Mononuclear cell (primary cell): Measurements from ENCODE around the gene USP40. TPM values are rescaled to one million over a fixed set of nuclear protein-coding genes. Genes with fewer than 3 reads are reported as not detected.

Source experiments
- H3K27me3 ChIP-seq: 2 replicates; pipeline ENCODE4 v1.6.0; 2011; ENCODE audit warnings: low read length, control low read depth; ENCODE audit not compliant: insufficient read depth
- H3K4me1 ChIP-seq: 2 replicates; pipeline ENCODE4 v1.5.1; 2011; ENCODE audit warnings: mild to moderate bottlenecking, low read length, control low read depth; ENCODE audit not compliant: insufficient read depth
- H3K4me3 ChIP-seq: 2 replicates; pipeline ENCODE4 v1.5.1; 2011; ENCODE audit warnings: mild to moderate bottlenecking, low read length, moderate library complexity
- H3K9me3 ChIP-seq: 2 replicates; pipeline ENCODE4 v1.5.1; 2011; ENCODE audit warnings: low read depth, mild to moderate bottlenecking, control low read depth, low read length
- total RNA-seq: library from RNA; depleted of rRNA; stranded (reverse); fragments of >200 nt; gene quantifications from one replicate; pipeline ENCODE4 v1.2.3, GENCODE V29; 2012

USP40 gene
- total RNA-seq, 1 donor, result 6.7 TPM

DNA sequence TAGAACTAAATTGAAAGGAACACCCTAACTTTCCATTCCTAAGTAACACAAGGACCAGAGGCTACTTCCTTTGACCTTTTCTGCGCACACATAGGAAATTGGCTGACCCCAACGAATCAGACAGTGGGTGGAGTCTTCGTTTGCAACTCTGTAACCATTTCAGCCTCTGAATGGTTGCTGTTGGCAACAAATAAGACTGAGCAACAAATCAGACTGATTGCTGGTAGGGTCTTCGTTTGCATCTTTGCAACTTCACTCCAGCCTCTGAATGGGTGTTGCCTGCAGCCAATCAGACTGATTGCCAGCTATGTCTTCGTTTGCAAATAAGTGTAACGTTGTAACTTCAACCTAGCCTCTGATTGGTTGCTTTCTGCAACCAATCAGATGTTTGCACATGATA is 34.6 kb downstream of the USP40 start:
- Histone ChIP-seq H3K4me3 (no peak overlapping the region), H3K27me3 (no peaks in the 10 kb centered on the region), H3K9me3 (no peaks in the 10 kb centered on the region), H3K4me1 (no peaks in the 10 kb centered on the region)

DNA sequence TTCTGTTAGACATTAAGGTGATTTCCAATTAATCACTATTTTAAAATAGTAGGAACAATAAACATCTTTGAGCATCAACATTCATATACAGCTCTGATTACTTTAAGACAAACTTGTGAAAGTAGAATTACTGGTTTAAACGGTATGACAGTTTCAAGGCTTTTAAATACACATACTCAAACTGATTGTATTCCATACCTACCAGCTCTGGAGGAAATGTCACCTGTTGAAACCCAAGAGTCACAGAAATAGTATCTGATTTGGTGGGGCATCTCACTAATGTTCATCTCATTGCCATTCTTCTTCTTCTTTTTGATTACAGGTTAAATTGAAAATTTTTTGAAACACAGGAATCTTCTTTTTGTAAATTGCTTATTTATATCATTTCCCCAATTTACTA is 36.2 kb downstream of the USP40 start:
- Histone ChIP-seq H3K27me3 (no peaks in the 10 kb centered on the region), H3K9me3 (no peaks in the 10 kb centered on the region), H3K4me3 (no peak overlapping the region), H3K4me1 (no peaks in the 10 kb centered on the region)

DNA sequence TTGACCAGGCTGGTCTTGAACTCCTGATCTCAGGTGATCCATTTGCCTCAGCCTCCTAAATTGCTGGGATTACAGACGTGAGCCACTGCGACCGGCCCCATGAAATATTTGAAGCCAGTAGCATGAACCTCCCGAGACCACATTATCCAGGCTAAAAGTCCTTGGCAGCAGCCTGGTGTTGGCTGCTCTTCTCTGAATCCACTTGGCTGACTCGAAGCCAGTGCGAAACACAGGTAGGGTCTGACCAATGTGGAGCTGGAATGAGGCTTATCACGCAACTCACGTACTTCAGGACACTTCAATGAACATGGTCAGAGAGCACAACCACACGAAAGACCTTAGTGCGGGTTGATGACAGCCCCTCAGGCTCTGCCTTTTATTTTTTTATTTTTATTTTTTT is 38.4 kb downstream of the USP40 start:
- Histone ChIP-seq H3K4me3 (no peak overlapping the region), H3K27me3 (no peaks in the 10 kb centered on the region), H3K4me1 (no peaks in the 10 kb centered on the region), H3K9me3 (no peaks in the 10 kb centered on the region)

DNA sequence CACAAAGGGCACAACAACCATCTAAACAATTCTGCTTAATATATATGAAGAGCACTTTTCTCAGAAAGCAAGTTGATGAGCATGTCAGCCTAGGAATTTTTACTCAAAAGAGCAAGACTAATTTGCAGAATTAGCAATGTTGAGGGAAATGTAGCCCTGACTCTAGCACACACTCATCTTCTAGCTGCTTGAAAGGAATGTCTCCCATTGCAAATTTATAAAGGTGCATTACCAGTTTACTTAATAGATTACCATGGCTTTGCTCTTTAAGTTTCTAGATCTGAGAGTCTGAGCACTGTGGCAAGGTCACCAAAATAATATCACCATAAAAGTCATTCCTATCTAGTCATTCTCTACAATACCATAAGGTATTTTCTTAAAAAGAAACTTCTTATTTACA is 40.8 kb downstream of the USP40 start:
- no peaks in the 10 kb centered on the region for H3K9me3 ChIP-seq
- no peak overlapping the region for H3K4me3 ChIP-seq
- no peaks in the 10 kb centered on the region for H3K4me1 ChIP-seq
- no peaks in the 10 kb centered on the region for H3K27me3 ChIP-seq

DNA sequence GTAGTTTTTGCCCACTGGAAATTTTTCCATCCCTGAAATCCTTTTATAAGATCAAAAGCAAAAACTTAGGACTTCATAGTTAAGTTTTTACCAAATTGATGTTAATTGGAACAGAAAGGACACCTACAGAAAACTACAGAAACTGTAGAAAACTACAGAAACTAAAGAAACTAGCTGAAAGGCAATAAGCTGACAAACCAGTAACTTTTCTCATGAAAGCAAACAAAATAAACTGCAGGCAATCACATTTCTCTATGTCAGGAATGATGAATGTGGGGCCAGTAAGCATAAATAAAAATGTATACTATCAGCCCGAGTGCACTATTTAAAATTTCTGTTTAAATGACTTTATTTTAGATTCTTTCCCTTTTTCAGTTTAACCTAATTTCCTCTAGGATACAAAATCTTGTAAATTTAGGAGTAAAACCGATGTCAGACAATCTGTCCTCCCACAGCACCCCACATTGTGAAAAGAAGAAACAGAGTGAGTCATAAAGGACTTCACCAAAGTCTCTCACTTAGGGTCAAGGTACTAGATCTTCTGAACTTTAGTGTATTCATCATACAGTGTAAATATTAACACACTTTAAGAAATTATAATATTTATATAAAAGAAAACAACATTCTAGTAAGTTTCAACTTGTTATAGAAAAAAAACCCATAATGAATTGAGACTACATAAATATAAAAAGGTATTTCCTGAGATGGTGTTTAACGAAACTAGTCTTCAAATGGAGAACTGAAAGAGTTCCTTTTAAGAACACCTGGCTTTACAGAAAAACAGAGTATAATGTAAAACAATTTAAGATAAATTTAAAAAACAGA is 46.6 kb downstream of the USP40 start:
- Histone ChIP-seq H3K4me1 (no peaks in the 10 kb centered on the region), H3K4me3 (no peak overlapping the region), H3K9me3 (no peaks in the 10 kb centered on the region), H3K27me3 (no peaks in the 10 kb centered on the region)

DNA sequence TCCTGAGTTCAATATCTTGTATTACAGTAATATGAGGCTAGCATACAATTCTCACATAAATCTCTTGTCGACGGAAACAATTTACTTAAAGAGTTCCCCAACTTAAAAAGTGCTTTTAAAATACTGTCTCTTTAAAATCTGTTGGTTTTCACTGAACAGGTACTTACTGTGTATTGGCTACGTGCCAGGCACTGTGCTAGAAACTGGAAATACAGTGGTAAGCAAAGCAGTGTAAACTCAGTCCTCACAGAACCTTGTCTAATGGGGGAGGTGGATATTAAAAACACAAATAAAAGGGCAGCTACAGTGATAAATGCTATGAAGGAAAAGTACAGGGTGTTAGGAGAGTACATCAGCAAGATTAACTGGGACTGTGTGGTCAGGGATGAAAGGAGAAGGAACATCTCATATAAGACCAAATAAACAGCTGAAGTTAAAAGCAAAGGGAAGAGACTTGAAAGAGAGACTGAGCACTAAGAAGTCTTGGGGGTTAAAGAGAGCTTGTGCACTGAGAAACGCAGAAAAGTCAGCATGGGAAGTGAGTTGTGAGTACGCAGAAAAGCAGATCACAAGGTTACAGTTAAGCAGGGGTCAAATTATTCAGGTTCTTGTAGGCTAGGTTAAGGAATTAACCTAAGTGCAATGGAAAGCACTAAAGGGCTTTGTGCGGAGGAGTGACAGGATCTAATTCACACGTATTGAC is 52.5 kb downstream of the USP40 start:
- H3K9me3 ChIP-seq, result no peaks in the 10 kb centered on the region
- no peaks in the 10 kb centered on the region for H3K4me1 ChIP-seq
- H3K27me3 ChIP-seq, result no peaks in the 10 kb centered on the region
- H3K4me3 ChIP-seq, result no peak overlapping the region

DNA sequence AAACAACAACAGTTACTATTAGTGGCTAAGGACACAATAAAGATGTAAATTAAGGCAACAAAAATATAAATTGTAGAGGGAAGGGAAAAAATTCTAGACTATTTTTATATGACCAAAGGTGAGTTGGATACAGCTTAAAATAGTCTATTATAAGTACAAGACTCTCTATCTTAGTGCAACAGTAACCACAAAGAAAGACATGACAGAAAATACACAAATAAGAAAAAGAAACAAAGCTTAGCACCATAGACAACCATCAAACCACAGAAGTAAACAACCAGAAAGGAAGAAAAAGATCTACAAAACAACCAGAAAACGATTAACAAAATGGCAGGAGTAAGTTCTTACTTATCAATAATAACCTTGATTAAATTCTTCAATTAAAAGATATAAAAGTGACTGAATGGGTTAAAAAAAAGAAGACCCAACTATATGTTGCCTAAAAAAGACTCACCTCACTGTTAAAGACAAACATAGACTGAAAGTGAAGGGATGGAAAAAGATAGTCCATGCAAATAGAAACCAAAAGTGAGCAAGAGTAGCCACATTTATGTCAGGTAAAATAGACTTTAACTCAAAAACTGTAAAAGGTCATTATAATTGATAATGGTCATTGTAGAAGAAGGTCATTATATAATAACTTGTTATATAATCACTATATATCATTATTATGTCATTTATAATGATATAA is 62.5 kb downstream of the USP40 start:
- Histone ChIP-seq H3K9me3 (peaks cover 22% of the 10 kb centered on the region), H3K27me3 (no peaks in the 10 kb centered on the region), H3K4me1 (no peaks in the 10 kb centered on the region), H3K4me3 (no peak overlapping the region)

DNA sequence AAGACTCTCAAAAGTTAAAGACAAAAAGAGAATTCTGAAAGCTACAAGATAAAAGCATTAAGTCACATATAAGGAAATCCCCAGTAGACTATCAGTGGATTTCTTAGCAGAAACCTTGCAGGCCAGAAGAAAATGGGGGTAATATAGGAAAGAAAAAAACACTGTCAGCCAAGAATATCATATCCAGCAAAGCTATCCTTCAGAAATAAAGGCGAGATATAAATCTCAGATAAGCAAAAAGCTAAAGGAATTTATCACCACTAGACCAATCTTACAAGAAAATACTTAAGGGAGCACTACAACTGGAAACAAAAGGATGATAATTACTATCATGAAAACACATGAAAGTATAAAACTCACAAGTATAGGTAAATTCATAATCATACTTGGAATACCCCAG is 63.1 kb downstream of the USP40 start:
- no peaks in the 10 kb centered on the region for H3K4me1 ChIP-seq
- H3K4me3 ChIP-seq, result no peak overlapping the region
- no peaks in the 10 kb centered on the region for H3K27me3 ChIP-seq
- H3K9me3 ChIP-seq, result peaks cover 22% of the 10 kb centered on the region

DNA sequence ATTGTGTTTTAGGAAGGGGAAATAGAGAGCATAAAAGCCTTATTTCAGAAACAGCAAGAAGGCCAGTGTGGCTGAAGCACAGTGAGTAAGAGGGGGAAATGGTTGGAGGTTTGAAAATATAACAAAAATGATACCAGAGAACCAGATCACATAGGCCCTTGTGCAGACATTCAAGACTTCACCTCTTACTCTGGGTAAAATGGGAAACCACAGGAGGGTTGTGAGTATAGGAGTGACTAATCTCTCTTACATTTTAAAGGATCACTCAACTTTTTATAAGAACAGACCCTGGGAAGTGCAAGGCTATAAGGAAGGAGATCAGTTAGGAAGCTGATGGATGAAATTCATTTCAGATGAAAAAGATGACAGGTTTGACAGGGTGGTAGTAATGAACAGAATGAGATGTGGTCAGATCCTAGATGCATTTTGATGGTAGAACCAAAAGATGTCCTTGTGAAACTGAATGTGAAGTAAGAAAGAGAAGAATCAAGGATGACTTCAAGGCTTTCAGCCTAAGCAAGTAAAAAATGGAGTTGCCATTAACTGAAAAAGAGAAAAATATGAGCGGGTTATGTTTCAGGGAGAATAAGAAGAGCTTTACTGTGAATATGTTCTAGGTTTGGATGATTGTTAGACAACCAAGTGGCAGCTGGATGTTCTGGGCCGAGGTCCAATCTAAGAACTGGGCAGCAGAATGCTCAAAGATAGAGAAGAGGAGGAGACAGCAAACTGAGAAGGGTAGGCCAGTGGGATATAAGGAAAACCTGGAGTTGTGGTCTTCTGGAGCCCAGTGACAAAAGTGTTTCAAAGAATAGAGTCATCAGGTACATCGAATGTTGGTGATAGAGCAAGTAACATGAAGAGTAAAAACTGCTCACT is 65.1 kb downstream of the USP40 start:
- Histone ChIP-seq H3K4me3 (no peak overlapping the region), H3K9me3 (peaks cover 22% of the 10 kb centered on the region), H3K4me1 (peaks cover 6% of the 10 kb centered on the region), H3K27me3 (no peaks in the 10 kb centered on the region)

DNA sequence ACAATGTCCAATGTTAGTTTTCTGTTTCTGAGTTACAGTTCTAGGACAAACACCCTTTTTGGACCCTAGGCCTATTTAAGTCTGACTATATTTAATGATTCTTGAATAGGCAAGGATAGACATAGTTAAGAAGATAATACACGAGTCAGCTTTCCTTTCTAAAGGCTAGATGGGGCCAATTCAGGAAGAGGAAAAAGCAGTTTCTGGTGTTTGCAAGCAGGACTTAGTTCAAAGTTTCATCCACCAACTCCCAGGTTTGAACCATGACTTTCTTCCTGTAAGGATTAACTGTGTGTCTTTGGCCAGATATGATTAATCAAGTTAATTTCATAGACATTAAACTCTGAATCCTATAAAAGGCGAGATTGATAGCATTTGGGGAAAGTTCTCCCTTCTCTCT is 66.7 kb downstream of the USP40 start:
- Histone ChIP-seq H3K4me3 (no peak overlapping the region), H3K4me1 (peaks cover 6% of the 10 kb centered on the region), H3K9me3 (peaks cover 19% of the 10 kb centered on the region), H3K27me3 (no peaks in the 10 kb centered on the region)

DNA sequence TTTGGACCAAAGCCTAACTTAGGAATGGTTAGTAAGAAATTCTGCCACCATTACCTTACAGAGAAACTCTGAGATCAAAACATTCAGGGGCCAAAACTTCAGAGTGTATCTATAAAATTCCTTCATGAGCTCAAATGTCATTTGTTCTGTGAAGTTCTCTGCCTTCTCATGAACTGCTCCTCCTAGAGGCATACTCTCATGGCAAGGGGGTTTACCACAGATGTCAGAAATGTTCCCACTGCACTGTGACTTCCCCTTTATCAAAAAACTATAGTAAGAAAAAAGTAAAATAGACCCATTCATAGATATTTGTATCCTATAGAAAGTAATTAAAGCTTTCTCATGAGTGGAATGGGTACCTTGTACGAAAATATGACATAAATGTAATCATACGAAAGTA is 68.5 kb downstream of the USP40 start:
- no peak overlapping the region for H3K4me3 ChIP-seq
- H3K4me1 ChIP-seq, result peaks cover 6% of the 10 kb centered on the region
- H3K9me3 ChIP-seq, result peaks cover 4% of the 10 kb centered on the region
- no peaks in the 10 kb centered on the region for H3K27me3 ChIP-seq

DNA sequence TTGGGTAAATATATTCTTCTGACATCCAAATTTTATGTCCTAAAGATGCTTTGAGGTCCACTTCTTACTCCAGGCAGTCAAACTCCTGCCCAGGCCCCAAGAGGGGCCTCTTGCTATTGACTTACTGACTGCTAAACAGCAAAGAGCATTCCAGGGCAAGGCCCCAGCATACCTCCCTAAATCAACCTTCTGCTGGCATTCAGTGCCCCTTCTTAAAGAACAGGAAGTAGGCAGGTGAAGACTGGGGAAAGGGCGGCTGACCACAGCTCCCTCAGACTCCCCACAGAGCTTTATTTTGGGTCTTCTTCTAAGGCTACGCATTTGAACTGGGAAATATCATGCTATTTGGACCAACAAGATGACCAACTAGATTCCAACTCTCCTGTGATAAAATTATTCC is 68.9 kb downstream of the USP40 start:
- no peaks in the 10 kb centered on the region for H3K27me3 ChIP-seq
- peaks cover 6% of the 10 kb centered on the region for H3K4me1 ChIP-seq
- H3K4me3 ChIP-seq, result no peak overlapping the region
- no peaks in the 10 kb centered on the region for H3K9me3 ChIP-seq

DNA sequence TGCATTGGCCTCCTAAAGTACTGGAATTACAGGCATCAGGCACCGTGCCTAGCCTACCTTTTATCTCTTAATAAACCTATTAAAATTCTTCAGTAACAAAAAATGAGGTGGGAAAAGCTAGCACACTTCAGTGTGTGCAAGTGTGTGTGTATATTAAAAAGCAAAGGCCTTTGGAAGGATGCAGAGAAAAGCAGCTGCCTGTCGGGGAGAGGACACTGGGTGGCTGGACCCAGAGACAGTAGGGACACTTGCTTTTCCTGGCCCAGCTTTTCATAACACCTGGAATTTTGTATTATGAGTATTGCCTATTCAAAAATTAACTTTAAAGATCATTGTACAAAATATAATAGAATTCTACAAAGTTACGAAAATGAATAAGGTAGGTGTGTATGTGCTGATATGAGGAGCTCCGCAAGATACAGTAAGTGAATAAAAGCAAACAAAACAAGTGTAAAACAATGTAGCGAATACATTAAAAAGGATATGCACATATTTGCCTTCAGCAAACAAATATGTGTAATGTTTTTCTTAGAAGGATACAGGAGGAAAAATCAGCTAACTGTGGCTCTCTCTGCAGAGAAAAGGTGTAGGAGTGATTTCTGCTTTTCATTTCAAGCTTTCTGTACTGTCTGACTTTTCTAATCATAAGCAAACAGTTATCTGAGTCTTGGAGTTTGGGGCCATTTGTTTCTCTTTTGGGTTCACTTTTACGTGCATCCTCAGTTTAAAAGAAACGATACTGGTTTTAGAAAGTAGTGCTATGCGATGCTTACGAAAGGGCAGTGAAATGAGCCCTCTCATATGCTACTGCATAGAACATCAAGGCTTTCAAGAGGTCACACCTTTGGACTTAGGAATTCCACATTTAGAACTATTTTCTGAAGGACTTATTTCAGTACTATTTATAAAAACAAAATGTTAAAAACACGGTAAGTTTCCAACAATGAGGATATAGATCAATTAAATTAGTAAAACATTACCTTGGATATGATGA is 70.8 kb downstream of the USP40 start:
- no peaks in the 10 kb centered on the region for H3K27me3 ChIP-seq
- no peaks in the 10 kb centered on the region for H3K9me3 ChIP-seq
- no peak overlapping the region for H3K4me3 ChIP-seq
- peaks cover 6% of the 10 kb centered on the region for H3K4me1 ChIP-seq

DNA sequence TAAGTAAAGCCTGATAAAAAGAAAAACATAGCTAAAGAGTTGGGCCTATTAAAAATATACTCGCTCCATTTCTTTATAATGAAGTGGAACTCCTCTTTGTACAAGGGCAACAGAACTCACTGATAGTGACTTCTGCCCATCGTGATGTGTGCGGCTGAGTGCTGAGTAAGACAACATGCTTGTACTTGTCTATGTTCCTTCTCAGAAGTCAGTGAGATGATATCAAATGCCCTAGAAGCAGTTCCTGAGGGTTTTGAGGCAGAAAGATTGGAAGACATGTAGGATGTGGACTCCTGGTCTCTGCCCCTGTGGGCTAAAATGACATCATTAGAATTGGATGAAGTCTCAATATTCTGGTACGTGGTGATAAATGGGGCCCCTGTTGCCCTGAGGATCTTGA is 73.8 kb downstream of the USP40 start:
- peaks cover 3% of the 10 kb centered on the region for H3K4me1 ChIP-seq
- H3K9me3 ChIP-seq, result no peaks in the 10 kb centered on the region
- no peak overlapping the region for H3K4me3 ChIP-seq
- no peaks in the 10 kb centered on the region for H3K27me3 ChIP-seq
